CD14-positive monocyte (primary cell): ENCODE measurements around the gene ZEB1. TPM values are rescaled to one million over a fixed set of nuclear protein-coding genes. Genes with fewer than 3 reads are reported as not detected.

ENCODE experiments used
- DNase-seq, 3 donors: peaks; one replicate each; pipeline ENCODE4 v3.0.0-alpha.2; 2011 to 2022
- H2AFZ ChIP-seq: 2 replicates; pipeline ENCODE4 v1.6.0; 2012; ENCODE audit warnings: mild to moderate bottlenecking, low read depth, low read length, inconsistent platforms; ENCODE audit not compliant: insufficient read depth, poor library complexity, severe bottlenecking
- H3K27ac ChIP-seq, 2 donors: 1 replicate in 1 of 2; 2 replicates in 1 of 2; pipeline ENCODE4 v1.5.1; 2012 to 2013; ENCODE audit warnings: low read length in 2 of 2, control low read depth in 1 of 2, inconsistent platforms in 1 of 2, low read depth in 1 of 2, mild to moderate bottlenecking in 1 of 2
- H3K27me3 ChIP-seq, 2 donors: one replicate each; pipeline versions ENCODE4 v1.6.0 to v1.6.1; 2011 to 2013; ENCODE audit warnings: low read length in 2 of 2; ENCODE audit not compliant: control insufficient read depth in 2 of 2, insufficient read depth in 2 of 2
- H3K36me3 ChIP-seq, 2 donors: replicated peaks in 1 of 2; 1 replicate in 1 of 2; 2 replicates in 1 of 2; pipeline versions ENCODE4 v1.5.1 to v1.6.1; 2012 to 2013; ENCODE audit warnings: low read length in 2 of 2, control low read depth in 1 of 2, inconsistent platforms in 1 of 2, mild to moderate bottlenecking in 1 of 2; ENCODE audit not compliant: insufficient read depth in 2 of 2, control insufficient read depth in 1 of 2
- H3K4me1 ChIP-seq, 2 donors: 1 replicate in 1 of 2; 2 replicates in 1 of 2; pipeline versions ENCODE4 v1.5.1 to v1.6.1; 2012 to 2013; ENCODE audit warnings: low read length in 2 of 2, control low read depth in 1 of 2, inconsistent platforms in 1 of 2, mild to moderate bottlenecking in 1 of 2, moderate library complexity in 1 of 2; ENCODE audit not compliant: insufficient read depth in 2 of 2, control insufficient read depth in 1 of 2
- H3K4me2 ChIP-seq: replicated peaks from 2 replicates; pipeline ENCODE3; 2012; ENCODE audit warnings: low read length, moderate library complexity, mild to moderate bottlenecking; ENCODE audit not compliant: poor library complexity, severe bottlenecking; ENCODE audit errors: extremely low read depth
- H3K4me3 ChIP-seq, 3 experiments: fragments of 200-600 bp in 1 of 3; sonication (generic) in 1 of 3; replicated peaks in 1 of 3; 1 replicate in 2 of 3; 2 replicates in 1 of 3; pipeline ENCODE4 v1.5.1; 2011 to 2013; ENCODE audit warnings: low read length in 3 of 3, mild to moderate bottlenecking in 3 of 3, control low read depth in 2 of 3, low read depth in 2 of 3, inconsistent platforms in 1 of 3, moderate library complexity in 1 of 3
- H3K79me2 ChIP-seq: 2 replicates; pipeline ENCODE4 v1.6.0; 2012; ENCODE audit warnings: mild to moderate bottlenecking, control low read depth, inconsistent platforms, low read length, moderate library complexity; ENCODE audit not compliant: insufficient read depth
- H3K9ac ChIP-seq: 2 replicates; pipeline ENCODE4 v1.6.0; 2017; ENCODE audit warnings: low read length, mild to moderate bottlenecking; ENCODE audit not compliant: insufficient read depth, poor library complexity, severe bottlenecking
- H3K9me3 ChIP-seq, 2 donors: replicated peaks in 1 of 2; 1 replicate in 1 of 2; 2 replicates in 1 of 2; pipeline versions ENCODE4 v1.5.1 to v1.6.1; 2012 to 2013; ENCODE audit warnings: low read length in 2 of 2, control low read depth in 1 of 2; ENCODE audit not compliant: control insufficient read depth in 1 of 2, insufficient read depth in 1 of 2
- H4K20me1 ChIP-seq: 2 replicates; pipeline ENCODE4 v1.6.0; 2012; ENCODE audit warnings: mild to moderate bottlenecking, low read length, control low read depth, moderate library complexity; ENCODE audit not compliant: insufficient read depth
- H3K27ac Mint-ChIP-seq, 7 donors: one replicate each; pipeline ENCODE4 v1.8.0; 2020; ENCODE audit warnings: mild to moderate bottlenecking in 7 of 7, mixed read lengths in 7 of 7, moderate library complexity in 6 of 7, inconsistent platforms in 2 of 7
- H3K27me3 Mint-ChIP-seq, 3 donors: one replicate each; pipeline ENCODE4 v1.8.0; 2021 to 2022; ENCODE audit warnings: low read depth in 3 of 3, mild to moderate bottlenecking in 3 of 3, mixed read lengths in 3 of 3, moderate library complexity in 3 of 3, inconsistent platforms in 1 of 3
- H3K36me3 Mint-ChIP-seq, 2 donors: one replicate each; pipeline ENCODE4 v1.8.0; 2020; ENCODE audit warnings: mixed read lengths in 2 of 2, inconsistent platforms in 1 of 2, mild to moderate bottlenecking in 1 of 2
- H3K4me1 Mint-ChIP-seq: one replicate; pipeline ENCODE4 v1.8.0; 2020; ENCODE audit warnings: mild to moderate bottlenecking, mixed read lengths
- H3K4me3 Mint-ChIP-seq, 2 donors: one replicate each; pipeline ENCODE4 v1.8.0; 2020; ENCODE audit warnings: mild to moderate bottlenecking in 2 of 2, mixed read lengths in 2 of 2, moderate library complexity in 1 of 2
- H3K9me3 Mint-ChIP-seq, 7 donors: one replicate each; pipeline ENCODE4 v1.8.0; 2020 to 2022; ENCODE audit warnings: mixed read lengths in 7 of 7, mild to moderate bottlenecking in 6 of 7, moderate library complexity in 6 of 7, inconsistent platforms in 2 of 7
- CTCF ChIP-seq: fragments of 200-600 bp; IDR thresholded peaks from one replicate; pipeline ENCODE4 v1.8.0; 2022; ENCODE audit warnings: antibody characterized with exemption, mild to moderate bottlenecking
- WGBS: methylation state at CpG from one replicate; pipeline ENCODE4 v1.1.5; 2013; ENCODE audit warnings: missing lambda C conversion rate; ENCODE audit not compliant: insufficient coverage; 5-methylcytosine and 5-hydroxymethylcytosine counted together
- intact Hi-C, 2 donors: fragments of 100-400 bp; cut with micrococcal nuclease; formaldehyde crosslinking; loops; one replicate each; pipeline versions ENCODE4 v1.15.0 to v1.15.1; 2023
- polyA plus RNA-seq, 3 donors: library from polyadenylated mRNA; depleted of rRNA in 1 of 3; unstranded in 2 of 3; stranded (reverse) in 1 of 3; fragments of 300-500 nt in 2 of 3; fragments of >200 nt in 1 of 3; fragmentation: Illumina TruSeq in 2 of 3; gene quantifications; 1 replicate in 2 of 3; 2 replicates in 1 of 3; pipeline ENCODE4 v1.2.3, GENCODE V29; 2012 to 2021

The ZEB1 gene
- polyA plus RNA-seq, 3 donors: 0.13 to 0.20 TPM; not detected in 1

DNA sequence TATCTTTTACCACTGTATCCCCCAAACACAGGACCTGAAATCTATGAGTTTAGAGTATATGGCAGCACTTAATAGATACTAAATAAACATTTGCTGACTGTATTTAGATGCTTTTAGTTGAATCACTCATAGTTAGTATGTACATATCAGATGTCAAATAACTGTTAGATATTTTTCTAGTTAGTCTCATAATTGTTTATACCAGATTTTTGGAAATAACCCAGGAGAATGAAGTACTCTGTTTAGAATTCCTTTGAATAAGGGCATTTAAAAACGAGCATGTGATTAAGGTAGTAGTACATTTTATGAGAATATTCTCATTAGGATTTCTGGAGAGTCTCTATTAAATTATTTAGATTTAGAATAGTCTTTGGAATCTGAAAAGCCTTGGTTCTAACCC lies 22.3 kb upstream of the ZEB1 start:
- TF ChIP-seq CTCF: no peak
- H3K9me3 Mint-ChIP-seq: peaks cover 0 to 3% (median 0%) of the 10 kb centered on the region in 7 donors
- H3K4me2 ChIP-seq: no peak overlapping the region

DNA sequence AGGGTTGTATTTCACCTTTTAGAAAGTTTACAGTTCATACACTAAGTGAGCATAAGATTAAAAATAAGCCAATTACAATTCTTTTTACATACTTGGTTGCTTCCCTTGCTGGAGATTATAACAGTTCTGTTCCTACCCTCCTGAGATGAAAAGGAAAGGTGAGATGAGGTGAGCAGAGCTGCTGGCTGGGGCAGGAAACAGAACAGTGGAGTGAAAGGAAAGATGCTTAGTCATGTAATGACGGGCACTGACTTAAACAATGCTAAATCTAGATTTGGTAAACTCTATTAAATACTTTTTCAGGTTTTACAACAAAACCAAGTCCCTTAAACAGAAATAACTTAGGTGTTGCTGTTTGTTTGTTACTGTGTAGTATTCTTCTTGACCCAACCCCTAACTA lies 19.9 kb upstream of the ZEB1 start:
- H3K9me3 Mint-ChIP-seq: peaks cover 0 to 3% (median 0%) of the 10 kb centered on the region in 7 donors
- Histone ChIP-seq H3K27ac (no peak overlapping the region), H3K4me2 (no peak overlapping the region), H3K36me3 (no peaks in the 10 kb centered on the region), H3K9me3 (no peaks in the 10 kb centered on the region), H4K20me1 (no peaks in the 10 kb centered on the region), H3K27me3 (no peaks in the 10 kb centered on the region), H3K4me1 (no peaks in the 10 kb centered on the region), H2AFZ (no peak overlapping the region), H3K79me2 (no peaks in the 10 kb centered on the region), H3K9ac (no peak overlapping the region), H3K4me3 (no peak overlapping the region)
- peaks cover 4% of the 10 kb centered on the region for H3K4me1 Mint-ChIP-seq
- no peak for TF ChIP-seq CTCF
- no peak overlapping the region for H3K4me3 Mint-ChIP-seq
- no peaks in the 10 kb centered on the region for H3K36me3 Mint-ChIP-seq
- no CpG with 5 or more reads among the region's 1 CpG for WGBS
- no peak for DNase-seq
- no peak overlapping the region for H3K27ac Mint-ChIP-seq
- peaks cover 0 to 2% (median 1%) of the 10 kb centered on the region in 3 donors for H3K27me3 Mint-ChIP-seq
- intact Hi-C loops: no loop called here

More for the DNA sequence above, 22.3 kb upstream of the ZEB1 start:
- H3K4me3 Mint-ChIP-seq: no peak overlapping the region
- Histone ChIP-seq H3K27ac (no peak overlapping the region), H4K20me1 (no peaks in the 10 kb centered on the region), H2AFZ (no peak overlapping the region), H3K4me1 (no peaks in the 10 kb centered on the region), H3K9ac (no peak overlapping the region), H3K79me2 (no peaks in the 10 kb centered on the region), H3K4me3 (no peak overlapping the region), H3K36me3 (no peaks in the 10 kb centered on the region), H3K9me3 (no peaks in the 10 kb centered on the region), H3K27me3 (no peaks in the 10 kb centered on the region)
- H3K36me3 Mint-ChIP-seq: no peaks in the 10 kb centered on the region
- no peaks in the 10 kb centered on the region for H3K4me1 Mint-ChIP-seq
- no peak for DNase-seq
- no peak overlapping the region for H3K27ac Mint-ChIP-seq
- H3K27me3 Mint-ChIP-seq: peaks cover 0 to 2% (median 1%) of the 10 kb centered on the region in 3 donors
- intact Hi-C loops: no loop called here
- WGBS: no CpG with 5 or more reads among the region's 1 CpG
